ENCODE measurements around the gene MRFAP1.
"Not testable (repeated sequence)": the region's sequence is repeated elsewhere in the genome, so short reads cannot be mapped to it uniquely, and the experiment has no call there.

MRFAP1 gene

DNA sequence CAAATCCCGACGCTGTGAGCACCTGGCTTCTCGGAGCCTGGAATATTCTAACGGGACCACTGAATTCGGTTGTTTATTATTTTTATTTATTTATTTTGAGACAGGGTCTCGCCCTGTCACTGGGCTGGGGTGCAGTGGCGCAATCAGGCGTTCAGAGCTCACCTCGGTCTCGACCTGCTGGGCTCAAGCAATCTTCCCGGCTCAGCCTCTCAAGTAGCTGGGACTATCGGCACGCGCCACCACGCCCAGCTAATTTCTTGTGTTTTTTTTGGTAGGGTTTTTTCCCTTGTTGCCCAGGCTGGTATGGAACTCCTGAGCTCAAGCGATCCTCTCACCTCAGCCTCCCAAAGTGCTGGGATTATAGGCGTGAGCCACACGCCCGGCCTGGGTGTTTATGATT, 31.6 kb downstream of the MRFAP1 start:
- no peak for DNase-seq

DNA sequence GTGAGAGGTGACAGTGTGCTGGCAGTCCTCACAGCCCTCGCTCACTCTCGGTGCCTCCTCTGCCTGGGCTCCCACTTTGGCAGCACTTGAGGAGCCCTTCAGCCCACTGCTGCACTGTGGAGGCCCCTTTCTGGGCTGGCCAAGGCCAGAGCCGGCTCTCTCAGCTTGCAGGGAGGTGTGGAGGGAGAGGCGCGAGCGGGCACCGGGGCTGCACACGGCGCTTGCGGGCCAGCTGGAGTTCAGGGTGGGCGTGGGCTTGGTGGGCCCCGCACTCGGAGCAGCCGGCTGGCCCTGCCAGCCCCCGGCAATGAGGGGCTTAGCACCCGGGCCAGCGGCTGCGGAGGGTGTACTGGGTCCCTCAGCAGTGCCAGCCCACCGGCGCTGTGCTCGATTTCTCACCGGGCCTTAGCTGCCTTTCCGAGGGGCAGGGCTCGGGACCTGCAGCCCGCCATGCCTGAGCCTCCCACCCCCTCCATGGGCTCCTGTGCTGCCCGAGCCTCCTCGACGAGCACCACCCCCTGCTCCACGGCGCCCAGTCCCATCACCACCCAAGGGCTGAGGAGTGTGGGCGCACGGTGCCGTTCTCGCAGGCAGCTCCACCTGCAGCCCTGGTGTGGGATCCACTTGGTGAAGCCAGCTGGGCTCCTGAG, 32.2 kb downstream of the MRFAP1 start:
- not testable (repeated sequence) for DNase-seq

GRCh38 chr4:6673191-6673659, 32.7 kb downstream of the MRFAP1 start:
- peak; percentile 75 for DNase-seq

DNA sequence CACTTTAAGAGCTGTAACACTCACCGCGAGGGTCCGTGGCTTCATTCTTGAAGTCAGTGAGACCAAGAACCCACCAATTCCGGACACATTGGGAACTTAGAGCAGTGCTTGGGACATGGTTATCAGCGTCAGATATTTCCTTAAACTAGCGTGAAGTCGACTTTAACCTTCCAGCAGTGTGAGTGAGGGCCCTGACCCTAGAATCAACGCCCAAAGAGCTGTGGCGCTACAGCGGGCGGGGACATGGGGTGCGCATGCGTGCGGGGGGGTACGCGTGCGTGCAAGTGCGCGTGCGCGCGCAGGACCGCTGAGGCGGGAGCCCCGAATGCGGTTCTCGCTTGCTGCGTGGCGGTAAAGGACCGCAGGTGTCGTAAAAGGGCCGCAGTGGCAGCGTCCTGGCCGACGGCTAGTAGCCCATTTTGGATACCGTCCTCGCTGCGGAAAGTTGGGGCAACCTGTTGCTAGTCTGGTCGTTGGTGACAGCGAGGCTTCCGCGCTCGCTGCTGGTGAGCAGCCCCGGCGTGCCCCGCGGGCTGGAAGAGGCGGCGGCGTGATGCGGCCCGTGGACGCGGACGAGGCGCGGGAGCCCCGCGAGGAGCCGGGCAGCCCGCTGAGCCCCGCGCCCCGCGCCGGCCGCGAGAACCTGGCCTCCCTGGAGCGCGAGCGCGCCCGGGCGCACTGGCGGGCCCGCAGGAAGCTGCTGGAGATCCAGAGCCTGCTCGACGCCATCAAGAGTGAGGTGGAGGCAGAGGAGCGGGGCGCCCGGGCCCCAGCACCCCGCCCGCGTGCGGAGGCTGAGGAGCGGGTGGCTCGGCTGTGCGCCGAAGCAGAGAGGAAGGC, 33.4 kb downstream of the MRFAP1 start:
- peak; percentile 96 for DNase-seq

GRCh38 chr4:6674500-6675149, 34.1 kb downstream of the MRFAP1 start:
- DNase-seq: peak; percentile 72

DNA sequence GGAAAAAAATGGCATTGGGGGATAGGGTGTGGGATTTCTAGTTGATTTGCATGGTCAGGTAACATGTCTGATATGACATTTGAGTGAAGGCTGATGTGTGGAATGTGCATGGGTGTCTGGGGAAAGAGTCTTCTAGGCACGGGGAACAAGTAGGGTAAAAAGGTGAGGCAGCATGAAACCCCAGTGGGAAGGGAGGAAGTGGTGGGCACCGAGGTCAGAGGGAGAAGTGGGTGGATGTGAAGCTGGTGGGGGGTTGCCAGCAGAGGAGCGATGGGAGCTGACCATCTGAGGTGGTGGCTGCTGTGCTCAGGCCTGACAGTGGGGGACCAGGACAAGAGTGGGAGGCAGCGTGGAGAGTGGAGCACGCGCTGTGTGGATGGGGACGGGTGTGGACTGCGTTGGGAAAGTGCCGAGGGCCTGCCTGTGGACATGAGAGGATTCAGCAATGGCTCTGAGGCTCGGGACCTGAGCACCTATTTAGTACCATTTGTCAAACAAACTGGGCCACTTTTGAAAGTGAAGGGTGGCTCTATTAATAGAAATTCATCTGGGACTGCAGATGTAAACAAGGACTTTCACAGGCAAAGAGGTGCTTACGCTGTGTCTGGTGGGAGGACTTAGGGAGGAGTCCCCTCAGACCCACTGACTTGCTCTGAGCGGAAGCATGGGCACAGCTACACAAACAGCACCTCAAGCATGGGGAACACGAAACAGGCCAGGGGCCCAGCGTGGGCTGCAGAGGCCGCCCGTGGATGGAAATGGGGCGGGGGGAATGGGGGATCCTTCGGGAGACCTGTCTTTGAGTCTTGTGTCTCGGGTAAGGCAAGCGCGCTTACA, 36.5 kb downstream of the MRFAP1 start:
- DNase-seq: no peak

- DNase-seq: no peak
Measured at GRCh38 chr4:6680372-6681034, 40.0 kb downstream of the MRFAP1 start.

DNA sequence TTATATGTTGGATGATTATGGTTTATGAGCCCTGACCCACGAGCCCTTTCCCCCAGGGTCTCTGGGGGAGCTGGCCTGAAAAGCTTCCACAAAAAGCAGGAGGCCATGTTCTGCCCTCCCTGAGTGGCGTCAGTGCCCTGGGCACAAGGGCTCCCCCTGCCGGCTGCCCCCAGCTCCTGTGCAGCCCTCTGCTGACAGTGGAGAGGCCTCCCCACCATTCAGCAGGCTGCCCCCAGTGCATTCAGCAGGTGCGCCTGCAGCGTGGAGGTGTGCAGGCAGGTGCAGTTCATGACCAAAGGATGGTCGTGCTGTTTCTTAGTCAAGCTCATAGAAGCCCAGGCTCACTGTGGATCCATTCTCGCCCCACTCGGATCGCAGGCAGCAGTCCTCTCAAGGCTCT, 40.7 kb downstream of the MRFAP1 start:
- DNase-seq: no peak

DNA sequence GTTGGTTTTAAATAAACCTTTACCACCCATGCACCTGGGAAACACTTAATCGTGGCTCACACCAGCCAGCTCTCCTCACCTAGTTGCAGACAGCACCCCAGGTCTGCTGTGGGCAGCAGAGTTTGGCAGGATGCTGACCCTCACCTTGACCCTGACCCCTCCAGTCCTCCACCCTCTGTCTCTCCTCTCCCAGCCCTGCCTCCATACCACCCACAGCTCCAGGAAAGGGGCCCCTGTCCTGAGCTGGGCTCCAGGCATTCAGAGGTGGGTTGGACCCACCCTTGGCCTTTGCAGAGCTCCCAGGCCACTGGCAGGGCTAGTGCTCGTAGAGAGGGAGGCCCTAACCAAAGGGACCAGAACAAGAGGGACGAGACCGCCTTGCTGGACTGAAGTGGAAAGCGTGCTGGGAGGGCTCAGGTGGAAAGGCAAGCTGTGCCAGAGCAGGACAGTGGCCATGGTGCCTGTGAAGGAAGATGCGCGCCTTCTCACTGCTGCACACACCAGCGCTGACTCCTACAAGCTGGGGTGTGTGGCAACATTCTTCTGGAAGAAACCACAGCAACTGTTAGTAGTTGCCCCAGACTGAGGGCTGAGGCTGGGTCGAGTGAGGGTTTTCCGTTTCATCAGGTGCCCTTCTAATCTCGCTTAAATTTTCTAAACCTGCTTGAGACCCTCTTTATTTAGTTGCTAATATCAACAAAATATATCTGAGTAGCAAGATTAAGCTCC, 42.5 kb downstream of the MRFAP1 start:
- DNase-seq: no peak

DNA sequence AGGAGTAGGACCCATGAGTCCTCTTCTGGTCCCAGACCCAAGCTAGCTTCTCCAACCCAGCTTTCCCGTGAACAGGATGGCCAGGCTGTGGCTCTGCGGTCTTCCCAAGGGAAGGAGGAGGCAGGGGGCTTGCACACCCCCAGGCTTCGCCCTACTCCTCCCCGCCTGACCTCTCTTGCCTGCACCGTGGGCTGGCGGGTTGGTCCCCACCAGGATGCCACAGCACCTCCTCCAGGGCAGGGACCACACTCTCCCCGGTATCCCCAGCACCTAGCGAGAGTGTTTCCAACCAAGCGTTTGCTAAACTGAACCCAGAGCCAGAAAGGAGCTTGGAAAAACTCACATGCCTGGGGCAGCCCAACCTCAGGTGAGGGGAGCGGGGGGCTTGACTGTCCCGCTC, 44.2 kb downstream of the MRFAP1 start:
- no peak for DNase-seq

DNA sequence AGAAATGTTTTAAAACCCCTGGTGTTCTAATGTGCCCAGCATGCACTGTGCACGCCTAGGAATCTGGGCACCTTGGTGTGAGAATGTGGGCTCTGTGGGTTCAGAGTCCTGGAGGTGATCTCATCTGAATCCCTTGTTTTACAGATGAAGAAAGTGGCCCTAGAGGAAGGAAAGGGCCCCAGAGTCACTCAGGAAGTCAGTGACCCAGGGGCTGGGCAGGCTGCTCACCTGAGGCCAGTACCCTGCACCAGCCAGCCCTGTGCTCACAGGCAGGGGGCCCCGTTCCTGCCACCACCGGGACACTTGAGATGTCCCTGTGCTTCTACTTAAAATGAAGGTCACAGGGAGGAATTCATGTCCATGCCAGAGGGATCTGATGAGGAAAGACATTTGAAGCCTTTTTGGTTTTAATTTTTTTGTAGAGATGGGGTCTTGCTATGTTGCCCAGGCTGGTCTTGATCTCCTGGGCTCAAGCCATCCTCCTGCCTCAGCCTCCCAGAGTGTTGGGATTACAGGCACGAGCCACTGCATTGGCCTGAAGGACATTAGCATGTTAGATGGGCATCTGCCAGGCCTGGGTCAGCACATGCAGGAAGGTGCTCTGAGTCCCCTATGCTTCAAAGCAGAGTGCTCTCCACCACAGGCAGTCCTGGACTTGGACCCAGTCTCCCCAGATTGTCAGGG, 45.8 kb downstream of the MRFAP1 start:
- no peak for DNase-seq

GRCh38 chr4:6687947-6688878, 47.7 kb downstream of the MRFAP1 start:
- DNase-seq: no peak

- peak; percentile 85 for DNase-seq
Measured at GRCh38 chr4:6688879-6689505, 48.5 kb downstream of the MRFAP1 start.

- DNase-seq: no peak
Measured at GRCh38 chr4:6689506-6689960, 49.0 kb downstream of the MRFAP1 start.
